Esophagus muscularis mucosa (tissue), 4 donors: ENCODE results near the gene PDE4D. TPM values are rescaled to one million over a fixed set of nuclear protein-coding genes. Genes with fewer than 3 reads are reported as not detected.

Source experiments
- DNase-seq: peaks from one replicate; pipeline ENCODE4 v3.0.0-alpha.2; 2017; ENCODE audit errors: extremely low spot score
- H3K27ac ChIP-seq, 4 donors: fragments of 200-600 bp; sonication (generic); replicated peaks in 1 of 4; 1 replicate in 3 of 4; 2 replicates in 1 of 4; pipeline ENCODE4 v1.5.1; 2016 to 2019; ENCODE audit warnings: mild to moderate bottlenecking in 1 of 4
- H3K27me3 ChIP-seq, 4 donors: fragments of 200-600 bp; sonication (generic); one replicate each; pipeline versions ENCODE4 v1.5.1 to v1.6.0; 2016 to 2019
- H3K36me3 ChIP-seq, 4 donors: fragments of 200-600 bp; sonication (generic); one replicate each; pipeline ENCODE4 v1.5.1; 2016 to 2019
- H3K4me1 ChIP-seq, 4 donors: fragments of 200-600 bp; sonication (generic); one replicate each; pipeline ENCODE4 v1.5.1; 2016 to 2019
- H3K4me3 ChIP-seq, 4 donors: fragments of 200-600 bp; sonication (generic); 1 replicate in 2 of 4; 2 replicates in 2 of 4; pipeline ENCODE4 v1.5.1; 2016 to 2019; ENCODE audit warnings: mild to moderate bottlenecking in 4 of 4, moderate library complexity in 1 of 4
- H3K9me3 ChIP-seq, 4 donors: fragments of 200-600 bp; sonication (generic); 1 replicate in 3 of 4; 2 replicates in 1 of 4; pipeline ENCODE4 v1.5.1; 2016 to 2019
- CTCF ChIP-seq, 3 experiments: fragments of 200-600 bp in 2 of 3; fragments of 450-650 bp in 1 of 3; sonication (generic) in 2 of 3; IDR thresholded peaks; one replicate each; pipeline ENCODE4 v1.5.1; 2017 to 2019; ENCODE audit warnings: antibody characterized with exemption in 3 of 3, mild to moderate bottlenecking in 2 of 3, moderate library complexity in 1 of 3
- EP300 ChIP-seq: sonication (generic); formaldehyde crosslinking; IDR thresholded peaks from one replicate; pipeline ENCODE4 v1.6.1; 2017; ENCODE audit warnings: antibody characterized with exemption
- POLR2A ChIP-seq: fragments of 450-650 bp; IDR thresholded peaks from one replicate; pipeline ENCODE4 v1.6.1; 2017; ENCODE audit warnings: antibody characterized with exemption, moderate library complexity, mild to moderate bottlenecking, low read depth
- POLR2AphosphoS5 ChIP-seq, 2 donors: sonication (generic); formaldehyde crosslinking; IDR thresholded peaks; one replicate each; pipeline ENCODE4 v1.6.1; 2017; ENCODE audit warnings: antibody characterized with exemption in 2 of 2
- WGBS: methylation state at CpG from one replicate; pipeline ENCODE4 v1.1.5; 2018; 5-methylcytosine and 5-hydroxymethylcytosine counted together
- intact Hi-C: fragments of 100-400 bp; cut with DNase I; formaldehyde crosslinking; loops from one replicate; pipeline ENCODE4 v1.15.1; 2023
- total RNA-seq, 4 donors: library from RNA; depleted of rRNA; stranded (reverse); fragments of >200 nt; gene quantifications; one replicate each; pipeline versions ENCODE4 v1.1.0 to v1.2.1, GENCODE V29; 2016

Gene PDE4D
- total RNA-seq, 4 donors from 2014 or later: 39.2 to 87.0 (median 50.2) TPM

- intact Hi-C loops: no loop called here
- H3K27ac ChIP-seq: no peak overlapping the region
- TF ChIP-seq EP300: no peak
- no peak for TF ChIP-seq CTCF (IDR thresholded peaks at IDR 0.05)
- no peak for TF ChIP-seq POLR2A
- no peak for TF ChIP-seq POLR2AphosphoS5 (IDR thresholded peaks at IDR 0.05)
Observed at GRCh38 chr5:59340637-59341036, 552.9 kb downstream of the PDE4D start.

GRCh38 chr5:59337240-59337639 is 556.3 kb downstream of the PDE4D start:
- Histone ChIP-seq H3K9me3 (no peaks in the 10 kb centered on the region), H3K27me3 (no peaks in the 10 kb centered on the region), H3K27ac (no peak overlapping the region), H3K36me3 (no peaks in the 10 kb centered on the region), H3K4me1 (peaks cover 0 to 5% (median 2%) of the 10 kb centered on the region in 4 donors), H3K4me3 (no peak overlapping the region)
- DNase-seq: no peak
- WGBS: 80% methylated on average over 8 of the region's 8 CpGs
- intact Hi-C loops: no loop called here
- TF ChIP-seq CTCF (IDR thresholded peaks at IDR 0.05) (no peak), POLR2A (no peak), POLR2AphosphoS5 (IDR thresholded peaks at IDR 0.05) (no peak), EP300 (no peak)

More at GRCh38 chr5:59340637-59341036, 552.9 kb downstream of the PDE4D start:
- 3% methylated on average over 1 of the region's 1 CpG for WGBS
- Histone ChIP-seq H3K36me3 (no peaks in the 10 kb centered on the region), H3K27me3 (no peaks in the 10 kb centered on the region), H3K4me3 (no peak overlapping the region), H3K9me3 (no peaks in the 10 kb centered on the region), H3K4me1 (no peaks in the 10 kb centered on the region)
- no peak for DNase-seq

- no peak for DNase-seq
- Histone ChIP-seq H3K4me1 (peaks cover 0 to 5% (median 2%) of the 10 kb centered on the region in 4 donors), H3K4me3 (no peak overlapping the region), H3K9me3 (no peaks in the 10 kb centered on the region), H3K36me3 (no peaks in the 10 kb centered on the region), H3K27ac (no peak overlapping the region), H3K27me3 (no peaks in the 10 kb centered on the region)
- peak in 1 of 3 experiments; percentile 16 for TF ChIP-seq CTCF (IDR thresholded peaks at IDR 0.05)
- no peak for TF ChIP-seq POLR2A
- no peak for TF ChIP-seq EP300
- intact Hi-C loops: no loop called here
- 93% methylated on average over 1 of the region's 1 CpG for WGBS
Observed at GRCh38 chr5:59335544-59335943, 558.0 kb downstream of the PDE4D start.

- Histone ChIP-seq H3K4me3 (no peak overlapping the region), H3K9me3 (no peaks in the 10 kb centered on the region), H3K27me3 (no peaks in the 10 kb centered on the region), H3K4me1 (peaks cover 9 to 16% (median 12%) of the 10 kb centered on the region in 4 donors), H3K27ac (no peak overlapping the region), H3K36me3 (no peaks in the 10 kb centered on the region)
- intact Hi-C loops: no loop called here
- DNase-seq: no peak
- TF ChIP-seq POLR2AphosphoS5 (IDR thresholded peaks at IDR 0.05) (no peak), POLR2A (no peak), EP300 (no peak), CTCF (IDR thresholded peaks at IDR 0.05) (no peak)
Observed at GRCh38 chr5:59333416-59333815, 560.1 kb downstream of the PDE4D start.

GRCh38 chr5:59332236-59332973 is 561.1 kb downstream of the PDE4D start:
- intact Hi-C loops: no loop called here
- no peak overlapping the region for H3K27ac ChIP-seq

More at GRCh38 chr5:59332236-59332973, 561.1 kb downstream of the PDE4D start:
- WGBS: 90% methylated on average over 2 of the region's 2 CpGs
- no peak overlapping the region for H3K4me3 ChIP-seq
- H3K9me3 ChIP-seq: no peaks in the 10 kb centered on the region
- H3K36me3 ChIP-seq: no peaks in the 10 kb centered on the region
- H3K4me1 ChIP-seq: peaks cover 14 to 26% (median 19%) of the 10 kb centered on the region in 4 donors
- no peak for DNase-seq
- no peak for TF ChIP-seq EP300
- no peak for TF ChIP-seq POLR2AphosphoS5 (IDR thresholded peaks at IDR 0.05)
- no peak for TF ChIP-seq CTCF (IDR thresholded peaks at IDR 0.05)
- no peaks in the 10 kb centered on the region for H3K27me3 ChIP-seq
